H9 (cell line): ENCODE data around the gene TMEM250. TPM values are rescaled to one million over a fixed set of nuclear protein-coding genes. Genes with fewer than 3 reads are reported as not detected.

Source experiments
- DNase-seq: peaks from one replicate; pipeline ENCODE4 v3.0.0-alpha.2; 2017
- H2AFZ ChIP-seq: one replicate; pipeline ENCODE4 v1.6.1; 2013; ENCODE audit warnings: mild to moderate bottlenecking, low read length, control low read depth, moderate library complexity
- H2AK5ac ChIP-seq: 2 replicates; pipeline ENCODE4 v1.6.1; 2013; ENCODE audit warnings: low read length, control low read depth, mixed read lengths; ENCODE audit not compliant: insufficient read length
- H2BK120ac ChIP-seq: one replicate; pipeline ENCODE4 v1.6.1; 2013; ENCODE audit warnings: low read depth, mild to moderate bottlenecking, low read length, control low read depth, inconsistent platforms; ENCODE audit not compliant: poor library complexity, severe bottlenecking
- H2BK12ac ChIP-seq: 2 replicates; pipeline ENCODE4 v1.6.1; 2013; ENCODE audit warnings: low read length, control low read depth, mixed read lengths, low read depth; ENCODE audit not compliant: insufficient read length
- H2BK15ac ChIP-seq: 2 replicates; pipeline ENCODE4 v1.6.1; 2013; ENCODE audit warnings: low read depth, low read length, control low read depth
- H2BK20ac ChIP-seq: one replicate; pipeline ENCODE4 v1.6.1; 2013; ENCODE audit warnings: low read depth, mild to moderate bottlenecking, low read length, control low read depth, inconsistent platforms; ENCODE audit not compliant: poor library complexity, severe bottlenecking
- H2BK5ac ChIP-seq: 2 replicates; pipeline ENCODE4 v1.6.1; 2013; ENCODE audit warnings: low read length, control low read depth, mixed read lengths; ENCODE audit not compliant: insufficient read length
- H3K14ac ChIP-seq: 2 replicates; pipeline ENCODE4 v1.6.1; 2013; ENCODE audit warnings: low read length, control low read depth; ENCODE audit not compliant: insufficient read depth
- H3K18ac ChIP-seq: 2 replicates; pipeline ENCODE4 v1.6.1; 2013; ENCODE audit warnings: low read depth, mild to moderate bottlenecking, mixed read lengths, low read length, control low read depth; ENCODE audit not compliant: insufficient read length
- H3K23ac ChIP-seq: 2 replicates; pipeline ENCODE4 v1.6.1; 2013; ENCODE audit warnings: low read length, control low read depth, mixed read lengths, low read depth; ENCODE audit not compliant: insufficient read length
- H3K23me2 ChIP-seq: 2 replicates; pipeline ENCODE4 v1.6.1; 2013; ENCODE audit warnings: low read depth, mild to moderate bottlenecking, mixed read lengths, low read length, control low read depth; ENCODE audit not compliant: insufficient read length, poor library complexity, severe bottlenecking
- H3K27ac ChIP-seq: 2 replicates; pipeline ENCODE4 v1.5.1; 2013; ENCODE audit warnings: low read length, control low read depth, mixed read lengths, low read depth; ENCODE audit not compliant: insufficient read length
- H3K27me3 ChIP-seq: 2 replicates; pipeline ENCODE4 v1.6.1; 2013; ENCODE audit warnings: low read length, control low read depth, inconsistent platforms; ENCODE audit not compliant: insufficient read depth
- H3K4ac ChIP-seq: 2 replicates; pipeline ENCODE4 v1.6.1; 2013; ENCODE audit warnings: low read depth, mild to moderate bottlenecking, control low read depth, inconsistent platforms, low read length, moderate library complexity
- H3K4me1 ChIP-seq: 2 replicates; pipeline ENCODE4 v1.6.1; 2013; ENCODE audit warnings: low read length, control low read depth, inconsistent platforms; ENCODE audit not compliant: insufficient read depth
- H3K4me2 ChIP-seq: 2 replicates; pipeline ENCODE4 v1.6.1; 2013; ENCODE audit warnings: low read length, control low read depth, mixed read lengths; ENCODE audit not compliant: insufficient read length, insufficient read depth
- H3K56ac ChIP-seq: 2 replicates; pipeline ENCODE4 v1.6.1; 2013; ENCODE audit warnings: low read depth, mild to moderate bottlenecking, mixed read lengths, low read length, control low read depth; ENCODE audit not compliant: insufficient read length
- H3K79me1 ChIP-seq: 2 replicates; pipeline ENCODE4 v1.6.1; 2013; ENCODE audit warnings: low read depth, mild to moderate bottlenecking, moderate library complexity, low read length, control low read depth, inconsistent platforms; ENCODE audit not compliant: insufficient read depth, poor library complexity, severe bottlenecking
- H3K79me2 ChIP-seq: 2 replicates; pipeline ENCODE4 v1.6.1; 2013; ENCODE audit warnings: low read length, control low read depth, inconsistent platforms; ENCODE audit not compliant: insufficient read depth
- H3K9ac ChIP-seq: 2 replicates; pipeline ENCODE4 v1.6.1; 2013; ENCODE audit warnings: low read length, control low read depth, mixed read lengths; ENCODE audit not compliant: insufficient read length; ENCODE audit errors: extremely low read depth
- H3K9me3 ChIP-seq: one replicate; pipeline ENCODE4 v1.6.1; 2013; ENCODE audit warnings: low read depth, low read length, inconsistent platforms; ENCODE audit not compliant: control insufficient read depth
- H3T11ph ChIP-seq: one replicate; pipeline ENCODE4 v1.6.1; 2013; ENCODE audit warnings: mild to moderate bottlenecking, low read length, control low read depth, inconsistent platforms
- H4K20me1 ChIP-seq: one replicate; pipeline ENCODE4 v1.6.1; 2013; ENCODE audit not compliant: control insufficient read depth, insufficient read length, insufficient read depth
- H4K5ac ChIP-seq: 2 replicates; pipeline ENCODE4 v1.6.1; 2013; ENCODE audit warnings: low read depth, mild to moderate bottlenecking, mixed read lengths, low read length, control low read depth; ENCODE audit not compliant: insufficient read length
- H4K8ac ChIP-seq: replicated peaks from 2 replicates; pipeline ENCODE4 v1.6.1; 2013; ENCODE audit warnings: low read length, control low read depth, mixed read lengths, low read depth; ENCODE audit not compliant: insufficient read length
- H4K91ac ChIP-seq: 2 replicates; pipeline ENCODE4 v1.6.1; 2013; ENCODE audit warnings: low read depth, mild to moderate bottlenecking, moderate library complexity, mixed read lengths, low read length, control low read depth; ENCODE audit not compliant: insufficient read length
- H3K27ac Mint-ChIP-seq, 3 experiments: 2 replicates in 2 of 3; 3 replicates in 1 of 3; pipeline ENCODE4 v1.8.0; 2020 to 2021; ENCODE audit warnings: mixed read lengths in 3 of 3, mild to moderate bottlenecking in 1 of 3, moderate library complexity in 1 of 3
- H3K27me3 Mint-ChIP-seq: 2 replicates; pipeline ENCODE4 v1.8.0; 2021; ENCODE audit warnings: low read depth, mild to moderate bottlenecking, moderate library complexity, mixed read lengths
- H3K36me3 Mint-ChIP-seq, 3 experiments: 2 replicates in 2 of 3; 3 replicates in 1 of 3; pipeline ENCODE4 v1.8.0; 2020 to 2021; ENCODE audit warnings: low read depth in 3 of 3, mixed read lengths in 3 of 3; ENCODE audit not compliant: insufficient read depth in 1 of 3
- H3K4me1 Mint-ChIP-seq, 2 experiments: 2 replicates each; pipeline ENCODE4 v1.8.0; 2020; ENCODE audit warnings: mixed read lengths in 2 of 2
- H3K4me3 Mint-ChIP-seq, 2 experiments: 2 replicates in 1 of 2; 3 replicates in 1 of 2; pipeline ENCODE4 v1.8.0; 2020 to 2021; ENCODE audit warnings: mild to moderate bottlenecking in 2 of 2, mixed read lengths in 2 of 2, moderate library complexity in 1 of 2
- H3K9me3 Mint-ChIP-seq, 2 experiments: 2 replicates in 1 of 2; 3 replicates in 1 of 2; pipeline ENCODE4 v1.8.0; 2020; ENCODE audit warnings: mild to moderate bottlenecking in 2 of 2, mixed read lengths in 2 of 2, moderate library complexity in 1 of 2
- CTCF ChIP-seq: fragments of 200-600 bp; sonication (generic); conservative IDR thresholded peaks from 3 replicates; pipeline ENCODE4 v1.8.0; 2021; ENCODE audit warnings: antibody characterized with exemption, mild to moderate bottlenecking
- WGBS: extraction: QIAGEN DNeasy Blood & Tissue Kit; methylation state at CpG from one replicate; pipeline ENCODE4 v1.1.7; 2013; ENCODE audit warnings: missing lambda C conversion rate, low lambda C conversion rate, mixed read lengths; ENCODE audit not compliant: insufficient read length; ENCODE audit errors: extremely low coverage; 5-methylcytosine and 5-hydroxymethylcytosine counted together
- total RNA-seq: library from RNA; stranded (reverse); gene quantifications from 2 replicates; pipeline ENCODE4 v1.2.1, GENCODE V29; 2021

The TMEM250 gene
- total RNA-seq, 1 experiment from 2014 or later = 48.1 TPM

- no peak overlapping the region for H2BK15ac ChIP-seq
- no peak overlapping the region for H2AFZ ChIP-seq
- H3K27me3 ChIP-seq = no peaks in the 10 kb centered on the region
- H3T11ph ChIP-seq = no peak overlapping the region
- no peak overlapping the region for H3K4me2 ChIP-seq
- Mint-ChIP-seq H3K4me3 (peak overlapping the region in 1 of 2 experiments; percentile 66; a peak in 3 of 5 replicates), H3K27ac (no peak overlapping the region; a peak in 1 of 7 replicates), H3K4me1 (peaks cover 47 to 57% of the 10 kb centered on the region in 2 experiments), H3K9me3 (no peaks in the 10 kb centered on the region), H3K27me3 (no peaks in the 10 kb centered on the region), H3K36me3 (peaks cover 0 to 5% (median 4%) of the 10 kb centered on the region in 3 experiments; a peak in 4 of 7 replicates)
- WGBS = no CpG with 5 or more reads among the region's 27 CpGs
- no peaks in the 10 kb centered on the region for H3K79me1 ChIP-seq
- H3K23ac ChIP-seq = no peak overlapping the region
- TF ChIP-seq CTCF = no peak
- H3K9me3 ChIP-seq = no peaks in the 10 kb centered on the region
- H3K4ac ChIP-seq = no peak overlapping the region
- H2BK120ac ChIP-seq = no peak overlapping the region
- no peaks in the 10 kb centered on the region for H4K20me1 ChIP-seq
- no peak overlapping the region for H3K27ac ChIP-seq
- H2BK20ac ChIP-seq = no peak overlapping the region
- no peak overlapping the region for H2AK5ac ChIP-seq
- no peaks in the 10 kb centered on the region for H3K79me2 ChIP-seq
- no peak for DNase-seq
- no peak overlapping the region for H4K91ac ChIP-seq
- H3K18ac ChIP-seq = no peak overlapping the region
- no peak overlapping the region for H4K8ac ChIP-seq
- no peak overlapping the region for H3K14ac ChIP-seq
- no peaks in the 10 kb centered on the region for H3K23me2 ChIP-seq
- no peak overlapping the region for H3K56ac ChIP-seq
- H3K9ac ChIP-seq = no peak overlapping the region
- no peak overlapping the region for H2BK5ac ChIP-seq
- peaks cover 4% of the 10 kb centered on the region; the same call in 1 of the 2 replicates for H3K4me1 ChIP-seq
- H4K5ac ChIP-seq = no peak overlapping the region
- no peak overlapping the region for H2BK12ac ChIP-seq
Measured at GRCh38 chr9:136108648-136109266, 9.9 kb downstream of the TMEM250 start.
